Naive thymus-derived CD8-positive, alpha-beta T cell (primary cell): ENCODE measurements around the gene SARS1. TPM values are rescaled to one million over a fixed set of nuclear protein-coding genes. Genes with fewer than 3 reads are reported as not detected.
A peak's percentile ranks its signal among the peaks of the same experiment; 100 is the strongest.
"Not testable (repeated sequence)": the region's sequence is repeated elsewhere in the genome, so short reads cannot be mapped to it uniquely, and the experiment has no call there.

Experiments
- ATAC-seq, 2 donors: fragments of 150-1000 bp; cut with Tn5 transposase in 1 of 2; sonication (Bioruptor Pico), chemical (Tn5 transposase) in 1 of 2; 1 replicate in 1 of 2; 2 replicates in 1 of 2; pipeline ENCODE4 v1.10.0; 2021; ENCODE audit warnings: mild to moderate bottlenecking in 2 of 2, moderate library complexity in 2 of 2
- POLR2A ChIA-PET: fragments of 350-600 bp; sonication (Branson Sonifier 250); formaldehyde crosslinking; loops from one replicate; lab custom pipeline; 2021; ENCODE audit warnings: antibody characterized with exemption; lab: Charles Lee
- DNase-seq, 10 donors: peaks; one replicate each; pipeline versions ENCODE4 v3.0.0 to v3.0.0-alpha.2; 2020 to 2022
- H3K27ac Mint-ChIP-seq, 10 donors: one replicate each; pipeline ENCODE4 v1.8.0; 2020 to 2022; ENCODE audit warnings: mild to moderate bottlenecking in 10 of 10, mixed read lengths in 10 of 10, moderate library complexity in 4 of 10, inconsistent platforms in 1 of 10
- H3K27me3 Mint-ChIP-seq, 5 donors: one replicate each; pipeline ENCODE4 v1.8.0; 2021 to 2022; ENCODE audit warnings: mixed read lengths in 5 of 5
- H3K36me3 Mint-ChIP-seq, 3 donors: one replicate each; pipeline ENCODE4 v1.8.0; 2020 to 2022; ENCODE audit warnings: mixed read lengths in 3 of 3, mild to moderate bottlenecking in 2 of 3, inconsistent platforms in 1 of 3
- H3K4me1 Mint-ChIP-seq, 4 donors: one replicate each; pipeline ENCODE4 v1.8.0; 2021 to 2022; ENCODE audit warnings: mixed read lengths in 4 of 4
- H3K4me3 Mint-ChIP-seq, 10 donors: one replicate each; pipeline ENCODE4 v1.8.0; 2020 to 2022; ENCODE audit warnings: mild to moderate bottlenecking in 10 of 10, mixed read lengths in 10 of 10, moderate library complexity in 6 of 10, inconsistent platforms in 1 of 10
- H3K9me3 Mint-ChIP-seq, 9 donors: one replicate each; pipeline ENCODE4 v1.8.0; 2020 to 2022; ENCODE audit warnings: mixed read lengths in 9 of 9, mild to moderate bottlenecking in 3 of 9, inconsistent platforms in 1 of 9, moderate library complexity in 1 of 9
- polyA plus RNA-seq, 3 donors: library from polyadenylated mRNA; unstranded; fragments of 300-500 nt; fragmentation: Illumina TruSeq; gene quantifications; one replicate each; pipeline ENCODE4 v1.2.3, GENCODE V29; 2021
- total RNA-seq, 8 experiments: library from RNA in 2 of 8; stranded (reverse) in 2 of 8; gene quantifications; one replicate each; pipeline ENCODE4 v1.2.3 and lab custom pipeline; 2021 to 2026

The SARS1 gene, protein sequence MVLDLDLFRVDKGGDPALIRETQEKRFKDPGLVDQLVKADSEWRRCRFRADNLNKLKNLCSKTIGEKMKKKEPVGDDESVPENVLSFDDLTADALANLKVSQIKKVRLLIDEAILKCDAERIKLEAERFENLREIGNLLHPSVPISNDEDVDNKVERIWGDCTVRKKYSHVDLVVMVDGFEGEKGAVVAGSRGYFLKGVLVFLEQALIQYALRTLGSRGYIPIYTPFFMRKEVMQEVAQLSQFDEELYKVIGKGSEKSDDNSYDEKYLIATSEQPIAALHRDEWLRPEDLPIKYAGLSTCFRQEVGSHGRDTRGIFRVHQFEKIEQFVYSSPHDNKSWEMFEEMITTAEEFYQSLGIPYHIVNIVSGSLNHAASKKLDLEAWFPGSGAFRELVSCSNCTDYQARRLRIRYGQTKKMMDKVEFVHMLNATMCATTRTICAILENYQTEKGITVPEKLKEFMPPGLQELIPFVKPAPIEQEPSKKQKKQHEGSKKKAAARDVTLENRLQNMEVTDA
- 100 to 1,000 TPM; 205 to 211 TPM for total RNA-seq
- 100 to 1,000 TPM; 117 to 154 (median 127) TPM for polyA plus RNA-seq
- 115 to 382 (median 204) reads per million in 6 experiments for total RNA-seq (lab: John Stamatoyannopoulos, UW)

DNA sequence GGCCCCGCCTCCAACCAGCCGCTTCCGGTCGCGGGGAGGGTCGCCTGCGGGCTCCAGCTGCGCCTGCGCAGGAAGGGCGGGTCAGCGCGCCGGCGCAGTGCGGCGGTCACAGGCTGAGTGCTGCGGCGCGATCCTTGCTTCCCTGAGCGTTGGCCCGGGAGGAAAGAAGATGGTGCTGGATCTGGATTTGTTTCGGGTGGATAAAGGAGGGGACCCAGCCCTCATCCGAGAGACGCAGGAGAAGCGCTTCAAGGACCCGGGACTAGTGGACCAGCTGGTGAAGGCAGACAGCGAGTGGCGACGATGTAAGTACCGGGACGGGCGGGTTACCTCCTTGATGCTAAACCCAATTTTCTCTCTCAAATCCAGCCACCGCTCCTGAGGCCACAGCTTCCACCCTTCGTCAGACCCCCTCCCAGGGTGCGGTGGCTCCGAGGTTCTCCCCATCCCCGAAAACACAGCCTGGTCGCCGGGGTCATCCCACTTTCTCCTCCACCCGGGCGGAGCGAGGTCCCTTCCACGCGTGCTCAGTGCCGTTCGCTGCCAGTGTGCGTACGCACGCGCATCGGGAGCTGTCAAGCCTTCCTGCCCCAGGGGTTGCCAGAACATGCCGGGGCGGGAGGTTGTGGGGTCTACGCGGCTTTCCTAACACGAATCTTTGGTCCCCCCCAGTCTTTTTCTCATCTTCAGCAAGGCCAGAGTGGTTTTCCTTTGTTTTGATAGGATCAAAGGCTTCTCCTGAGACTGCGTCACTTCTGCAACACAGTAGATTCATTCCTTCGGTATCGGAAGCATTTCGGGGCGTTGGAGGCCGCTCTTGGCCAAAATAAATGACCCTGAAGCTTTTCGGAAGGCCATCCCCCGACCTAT, at the start of gene SARS1:
Gene SARS1, plus strand, starts transcription at position 95 of the 870 bp plus-strand sequence. Its CDS starts 75 bp downstream, at position 170.
- Mint-ChIP-seq H3K27ac (peak within 1 kb of the TSS; percentile 92 to 99 (median 97)), H3K27me3 (peaks cover 0 to 3% (median 0%) of the 10 kb centered on the region in 5 donors), H3K9me3 (no peaks in the 10 kb centered on the region), H3K4me3 (peak within 1 kb of the TSS; percentile 93 to 100 (median 99)), H3K4me1 (peaks cover 24 to 44% (median 38%) of the 10 kb centered on the region in 4 donors), H3K36me3 (peaks cover 4 to 28% (median 4%) of the 10 kb centered on the region in 3 donors)
- POLR2A ChIA-PET = interaction anchor here (0.5 to 2.5 kb wide), 27 partner anchors 9 to 1125 kb away, joined by 3 to 27 read pairs (median 5); partner anchors contain the start of genes ATXN7L2, CELSR2, GNAI3 and PRPF38B
- DNase-seq (peak; percentile 73 to 94 (median 88)), ATAC-seq (peak; percentile 89)

- DNase-seq (no peak), ATAC-seq (no peak)
- Mint-ChIP-seq H3K4me3 (no peak overlapping the region), H3K9me3 (no peaks in the 10 kb centered on the region), H3K36me3 (peaks cover 0 to 18% (median 10%) of the 10 kb centered on the region in 3 donors), H3K27me3 (peaks cover 0 to 3% (median 0%) of the 10 kb centered on the region in 5 donors), H3K27ac (no peak overlapping the region), H3K4me1 (peaks cover 9 to 22% (median 12%) of the 10 kb centered on the region in 4 donors)
- POLR2A ChIA-PET = no interaction called here
These were observed 49.2 kb upstream of the SARS1 start for GRCh38 chr1:109164538-109164937.

DNA sequence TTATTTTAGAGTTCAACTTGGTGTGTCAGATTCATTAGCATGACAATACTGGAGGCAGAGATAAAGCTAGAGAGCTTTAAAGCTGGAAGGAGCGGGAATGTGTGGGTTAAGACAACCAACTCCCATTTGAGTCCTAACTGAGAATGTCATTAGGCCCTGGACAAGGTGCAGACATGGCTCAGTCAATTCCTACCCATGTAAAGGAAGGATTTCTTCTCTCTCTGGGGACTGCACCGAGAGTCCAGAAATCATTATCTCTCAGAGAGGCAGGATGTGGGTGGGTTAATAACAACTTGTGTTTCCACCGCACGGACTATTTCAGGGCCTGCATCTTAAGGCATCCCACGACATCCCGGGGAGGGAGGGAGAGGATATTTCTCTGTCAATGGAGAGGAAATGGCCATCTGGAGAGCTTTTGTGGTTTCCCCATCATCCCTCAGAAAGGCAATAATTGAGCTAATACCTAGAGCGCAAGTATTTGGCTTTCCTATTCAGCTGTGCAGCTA, 46.7 kb upstream of the SARS1 start:
- POLR2A ChIA-PET = no interaction called here
- no peak for DNase-seq
- peaks cover 4 to 18% (median 6%) of the 10 kb centered on the region in 4 donors for H3K4me1 Mint-ChIP-seq
- no peak overlapping the region for H3K4me3 Mint-ChIP-seq
- H3K27ac Mint-ChIP-seq = no peak overlapping the region
- no peaks in the 10 kb centered on the region for H3K9me3 Mint-ChIP-seq
- ATAC-seq = no peak
- H3K36me3 Mint-ChIP-seq = peaks cover 0 to 25% (median 13%) of the 10 kb centered on the region in 3 donors
- peaks cover 0 to 5% (median 0%) of the 10 kb centered on the region in 5 donors for H3K27me3 Mint-ChIP-seq

- Mint-ChIP-seq H3K36me3 (peaks cover 0 to 25% (median 16%) of the 10 kb centered on the region in 3 donors), H3K27ac (no peak overlapping the region), H3K27me3 (peaks cover 0 to 5% (median 0%) of the 10 kb centered on the region in 5 donors), H3K4me3 (no peak overlapping the region), H3K9me3 (no peaks in the 10 kb centered on the region), H3K4me1 (peaks cover 0 to 3% (median 1%) of the 10 kb centered on the region in 4 donors)
- ATAC-seq (no peak), DNase-seq (no peak)
- POLR2A ChIA-PET = no interaction called here
These were observed 43.5 kb upstream of the SARS1 start for GRCh38 chr1:109170035-109170764.

DNA sequence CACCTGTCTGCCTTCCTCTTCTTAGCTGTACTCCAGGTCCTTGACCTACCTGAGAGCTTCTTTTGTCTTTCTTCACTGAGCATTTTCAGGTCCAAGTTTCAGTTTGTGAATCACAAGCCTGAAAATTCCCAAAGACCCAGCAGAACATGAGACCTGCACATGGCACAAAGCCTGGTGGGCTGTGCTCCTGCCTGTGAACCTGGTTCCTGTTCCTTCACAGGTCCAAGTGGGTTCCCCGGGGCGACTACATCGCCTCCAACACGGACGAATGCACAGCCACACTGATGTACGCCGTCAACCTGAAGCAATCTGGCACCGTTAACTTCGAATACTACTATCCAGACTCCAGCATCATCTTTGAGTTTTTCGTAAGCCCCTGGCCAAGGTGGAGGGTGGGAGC, 42.1 kb upstream of the SARS1 start:
- no peaks in the 10 kb centered on the region for H3K9me3 Mint-ChIP-seq
- no peak for DNase-seq
- peaks cover 0 to 27% (median 19%) of the 10 kb centered on the region in 3 donors for H3K36me3 Mint-ChIP-seq
- no peak overlapping the region for H3K27ac Mint-ChIP-seq
- H3K27me3 Mint-ChIP-seq = peaks cover 0 to 6% (median 0%) of the 10 kb centered on the region in 5 donors
- POLR2A ChIA-PET = no interaction called here
- peaks cover 0 to 3% (median 1%) of the 10 kb centered on the region in 4 donors for H3K4me1 Mint-ChIP-seq
- no peak overlapping the region for H3K4me3 Mint-ChIP-seq
- ATAC-seq = no peak

DNA sequence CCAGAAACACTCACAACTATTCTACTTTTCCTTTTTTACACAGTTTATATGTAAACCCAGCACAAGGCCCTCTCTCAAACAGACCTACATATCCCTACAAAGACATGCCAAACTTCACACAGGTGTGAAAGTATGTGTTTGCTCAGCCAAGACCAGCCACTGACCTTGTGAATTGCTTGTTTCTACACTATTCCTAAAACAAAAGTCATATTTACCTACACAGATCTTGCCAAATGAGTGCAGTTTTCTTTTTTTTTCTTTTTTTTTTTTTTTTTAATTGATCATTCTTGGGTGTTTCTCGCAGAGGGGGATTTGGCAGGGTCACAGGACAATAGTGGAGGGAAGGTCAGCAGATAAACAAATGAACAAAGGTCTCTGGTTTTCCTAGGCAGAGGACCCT, 37.4 kb upstream of the SARS1 start:
- H3K4me3 Mint-ChIP-seq, DNase-seq, POLR2A ChIA-PET, H3K9me3 Mint-ChIP-seq, H3K27me3 Mint-ChIP-seq, ATAC-seq, H3K4me1 Mint-ChIP-seq, H3K27ac Mint-ChIP-seq: not testable (repeated sequence)
- peaks cover 0 to 24% (median 17%) of the 10 kb centered on the region in 3 donors for H3K36me3 Mint-ChIP-seq

GRCh38 chr1:109180715-109181084, 33.0 kb upstream of the SARS1 start:
- ATAC-seq, POLR2A ChIA-PET, H3K9me3 Mint-ChIP-seq, H3K27ac Mint-ChIP-seq, H3K4me3 Mint-ChIP-seq, DNase-seq, H3K27me3 Mint-ChIP-seq, H3K4me1 Mint-ChIP-seq: not testable (repeated sequence)
- peaks cover 0 to 13% (median 12%) of the 10 kb centered on the region in 3 donors for H3K36me3 Mint-ChIP-seq

DNA sequence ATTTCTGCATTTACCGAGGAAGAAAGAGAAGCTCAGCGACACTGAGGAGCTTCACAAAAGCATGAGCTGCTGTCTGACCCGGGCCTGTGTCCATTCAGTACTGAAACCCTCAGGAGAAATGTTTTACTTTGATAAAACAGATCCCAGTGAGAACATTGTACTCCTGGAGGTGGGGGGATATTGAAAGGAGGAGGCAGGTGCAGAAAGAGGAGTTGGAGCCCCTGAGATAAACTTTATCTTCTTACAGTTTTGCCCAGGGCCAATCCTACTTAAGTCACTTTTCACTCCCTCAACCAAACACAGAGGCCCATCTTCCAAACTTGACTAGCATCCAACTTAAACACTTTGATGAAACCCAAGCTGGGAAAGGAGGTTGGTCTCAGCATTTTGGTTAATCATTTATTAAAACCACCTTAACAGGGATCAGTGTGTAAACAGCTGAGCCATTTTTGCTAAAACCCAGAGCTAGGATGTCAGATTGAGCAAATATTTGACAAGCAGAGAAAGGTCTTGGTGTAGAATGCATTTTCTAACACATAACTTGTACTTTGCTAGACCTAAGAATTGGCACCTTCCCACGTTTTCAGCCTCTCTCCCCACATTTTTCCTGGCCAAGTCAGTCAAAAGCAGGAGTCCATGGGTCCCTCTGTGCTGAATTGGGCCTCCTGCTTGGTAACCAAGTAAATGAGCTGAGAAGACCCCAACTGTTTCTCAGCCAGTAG, 32.5 kb upstream of the SARS1 start:
- peaks cover 0 to 8% (median 8%) of the 10 kb centered on the region in 3 donors for H3K36me3 Mint-ChIP-seq
- H3K9me3 Mint-ChIP-seq = no peaks in the 10 kb centered on the region
- no peak overlapping the region for H3K27ac Mint-ChIP-seq
- H3K4me1 Mint-ChIP-seq = peaks cover 0 to 2% (median 0%) of the 10 kb centered on the region in 4 donors
- POLR2A ChIA-PET = no interaction called here
- ATAC-seq (no peak), DNase-seq (no peak)
- peaks cover 0 to 1% (median 0%) of the 10 kb centered on the region in 5 donors for H3K27me3 Mint-ChIP-seq
- no peak overlapping the region for H3K4me3 Mint-ChIP-seq

- ATAC-seq (no peak), DNase-seq (no peak)
- POLR2A ChIA-PET = no interaction called here
- Mint-ChIP-seq H3K4me1 (peaks cover 0 to 2% (median 0%) of the 10 kb centered on the region in 4 donors), H3K9me3 (no peaks in the 10 kb centered on the region), H3K36me3 (peaks cover 0 to 7% (median 6%) of the 10 kb centered on the region in 3 donors), H3K27me3 (no peaks in the 10 kb centered on the region), H3K4me3 (no peak overlapping the region), H3K27ac (no peak overlapping the region)
These were observed 31.9 kb upstream of the SARS1 start for GRCh38 chr1:109181807-109182163.

DNA sequence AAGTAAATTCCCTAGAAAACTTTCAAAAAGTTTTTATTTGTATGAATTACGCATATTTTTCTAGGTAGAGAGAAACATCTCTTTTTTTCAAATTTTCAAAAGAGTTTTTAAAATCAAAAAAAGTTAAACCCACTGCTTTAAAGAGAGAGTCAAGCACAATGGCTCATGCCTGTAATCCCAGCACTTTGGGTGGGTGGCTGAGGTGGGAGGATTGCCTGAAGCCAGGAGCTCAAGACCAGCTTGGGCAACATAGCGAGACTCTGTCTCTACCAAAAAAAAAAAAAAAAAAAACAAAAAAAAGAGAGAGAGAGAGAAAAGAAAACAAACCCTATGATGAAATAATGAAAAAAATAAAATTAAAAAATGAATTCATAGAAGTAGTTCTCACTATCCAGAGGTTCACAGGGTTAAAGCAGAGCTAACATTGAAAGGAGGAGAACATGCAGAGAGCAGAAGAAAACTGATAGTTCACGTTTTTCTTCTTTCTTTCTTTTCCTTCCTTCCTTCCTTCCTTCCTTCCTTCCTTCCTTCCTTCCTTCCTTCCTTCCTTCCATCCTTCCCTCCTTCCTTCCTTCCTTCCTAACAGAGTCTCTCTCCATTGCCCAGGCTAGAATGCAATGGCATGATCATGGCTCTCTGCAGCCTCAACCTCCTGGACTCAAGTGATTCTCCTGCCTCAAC, 30.5 kb upstream of the SARS1 start:
- H3K4me3 Mint-ChIP-seq = no peak overlapping the region
- POLR2A ChIA-PET = no interaction called here
- H3K4me1 Mint-ChIP-seq = peaks cover 0 to 2% (median under 1%) of the 10 kb centered on the region in 4 donors
- H3K27me3 Mint-ChIP-seq = no peaks in the 10 kb centered on the region
- no peaks in the 10 kb centered on the region for H3K9me3 Mint-ChIP-seq
- H3K27ac Mint-ChIP-seq = peak overlapping the region in 2 of 10 donors; percentile 31 to 56
- no peak for DNase-seq
- no peak for ATAC-seq
- H3K36me3 Mint-ChIP-seq = peaks cover 0 to 3% (median 0%) of the 10 kb centered on the region in 3 donors

- no peaks in the 10 kb centered on the region for H3K9me3 Mint-ChIP-seq
These were observed 29.0 kb upstream of the SARS1 start for GRCh38 chr1:109184687-109185086.

More at GRCh38 chr1:109184687-109185086, 29.0 kb upstream of the SARS1 start:
- Mint-ChIP-seq H3K27ac (peak overlapping the region in 1 of 10 donors; percentile 54), H3K27me3 (no peaks in the 10 kb centered on the region), H3K4me3 (no peak overlapping the region), H3K36me3 (peaks cover 0 to 2% (median 0%) of the 10 kb centered on the region in 3 donors), H3K4me1 (peaks cover 0 to 10% (median 1%) of the 10 kb centered on the region in 4 donors)
- POLR2A ChIA-PET = no interaction called here
- DNase-seq (no peak), ATAC-seq (no peak)
